Stimulated activated CD4-positive, alpha-beta T cell treated with anti-CD3 and anti-CD28 coated beads, Interleukin-2, amount 100 ng/mL, for 4 hours (primary cell): Measurements from ENCODE around the gene CADM1.

Experiments
- DNase-seq: peaks from one replicate; pipeline ENCODE4 v3.0.0-alpha.2; 2020; ENCODE audit warnings: low read depth

The CADM1 gene

DNA sequence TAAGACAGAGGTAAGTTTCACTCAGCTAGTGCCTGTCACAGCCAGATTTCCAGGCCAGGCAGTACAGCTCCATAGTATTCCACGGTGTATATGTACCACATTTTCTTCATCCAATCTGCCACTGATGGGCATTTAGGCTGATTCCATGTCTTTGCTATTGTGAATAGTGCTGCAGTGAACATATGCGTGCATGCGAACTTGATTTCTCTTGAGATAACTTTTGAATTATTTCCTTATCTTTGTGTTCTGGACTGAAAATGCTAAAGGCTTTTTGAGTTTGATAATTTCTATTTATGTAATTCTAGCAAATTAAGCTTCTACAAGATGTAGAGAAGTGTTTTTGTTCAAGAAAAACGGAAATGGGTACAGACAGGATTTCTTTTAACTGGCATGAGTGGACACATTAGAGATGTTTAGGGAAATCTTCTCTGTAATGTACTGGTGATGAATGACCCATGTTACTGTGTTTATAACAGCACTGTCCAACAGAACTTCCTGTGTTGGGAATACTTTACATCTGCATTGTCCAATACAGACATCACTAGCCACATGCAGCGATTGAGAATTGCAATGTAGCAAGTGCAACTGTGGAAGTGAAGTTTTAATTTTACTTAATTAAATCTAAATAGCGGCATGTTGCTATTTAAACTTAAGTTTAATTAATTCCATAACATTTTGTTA, 151.3 kb downstream of the CADM1 start:
- no peak for DNase-seq

DNA sequence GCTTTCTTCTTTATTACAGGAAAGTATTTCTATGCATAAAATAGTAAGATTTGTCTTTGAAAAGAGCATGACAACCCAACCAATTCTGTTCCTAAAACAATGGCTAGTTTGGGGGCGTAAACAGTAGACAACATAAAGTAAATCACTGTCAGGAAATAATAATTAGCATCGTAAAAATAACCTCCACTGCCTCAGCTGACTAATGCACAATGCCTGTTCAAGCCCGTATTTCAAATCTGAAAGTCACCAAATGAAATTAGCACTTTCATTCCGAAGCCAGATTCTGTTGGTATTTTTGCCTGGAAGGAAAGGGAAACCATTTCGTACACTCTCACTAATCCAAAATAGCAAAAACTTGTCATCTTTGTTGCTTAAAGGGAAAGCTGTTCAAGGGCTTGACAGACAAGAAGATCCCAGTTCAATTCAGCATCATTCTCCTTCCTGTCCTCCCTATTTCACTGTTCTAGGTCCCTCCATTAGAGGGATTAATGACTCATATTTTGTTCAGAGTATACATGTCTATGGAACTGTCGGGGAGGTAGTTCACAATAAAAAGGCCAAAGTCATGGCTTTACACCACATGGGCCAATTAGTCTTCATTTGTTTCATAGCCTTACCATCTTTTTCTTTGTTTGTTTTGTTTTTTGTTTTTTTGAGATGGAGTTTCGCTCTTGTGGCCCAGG, 154.7 kb downstream of the CADM1 start:
- no peak for DNase-seq

GRCh38 chr11:115348416-115348815, 155.8 kb downstream of the CADM1 start:
- no peak for DNase-seq

DNA sequence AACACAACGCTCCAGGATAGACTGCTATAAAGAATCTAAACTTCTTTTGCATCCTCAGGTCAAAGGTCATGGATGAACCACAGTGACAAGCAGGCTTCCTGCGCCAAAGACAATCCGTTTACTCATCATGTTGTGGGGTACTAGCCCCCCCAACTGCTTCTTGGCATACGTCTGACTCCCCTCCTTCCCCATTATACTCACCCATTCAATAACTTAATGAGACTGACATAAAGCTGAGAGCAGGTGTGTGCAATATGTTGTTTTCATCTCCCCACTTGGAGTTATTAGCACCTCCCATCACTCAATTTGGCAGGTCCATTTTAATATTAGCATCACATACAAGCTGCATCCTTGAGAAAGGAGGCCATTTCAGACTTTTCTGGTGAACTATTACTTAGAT, 157.1 kb downstream of the CADM1 start:
- no peak for DNase-seq

DNA sequence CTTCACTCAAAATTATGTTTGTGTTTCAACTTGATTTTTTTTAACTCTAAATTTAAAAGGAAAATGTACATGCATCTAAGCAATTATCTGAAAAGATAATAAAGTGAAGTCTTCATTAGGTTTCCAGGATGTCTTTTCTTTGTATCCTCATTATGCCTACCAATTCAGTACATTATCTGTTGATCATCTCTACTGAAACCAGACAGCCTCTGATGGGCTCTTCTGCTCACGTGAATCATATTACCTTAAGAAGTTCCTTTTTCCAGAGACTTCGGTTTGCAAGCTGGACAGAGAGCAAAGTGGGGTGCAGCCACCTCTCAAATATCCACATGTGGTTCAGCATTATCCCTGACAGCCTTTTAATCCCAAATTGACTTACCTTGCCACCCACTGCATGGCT, 158.4 kb downstream of the CADM1 start:
- no peak for DNase-seq

DNA sequence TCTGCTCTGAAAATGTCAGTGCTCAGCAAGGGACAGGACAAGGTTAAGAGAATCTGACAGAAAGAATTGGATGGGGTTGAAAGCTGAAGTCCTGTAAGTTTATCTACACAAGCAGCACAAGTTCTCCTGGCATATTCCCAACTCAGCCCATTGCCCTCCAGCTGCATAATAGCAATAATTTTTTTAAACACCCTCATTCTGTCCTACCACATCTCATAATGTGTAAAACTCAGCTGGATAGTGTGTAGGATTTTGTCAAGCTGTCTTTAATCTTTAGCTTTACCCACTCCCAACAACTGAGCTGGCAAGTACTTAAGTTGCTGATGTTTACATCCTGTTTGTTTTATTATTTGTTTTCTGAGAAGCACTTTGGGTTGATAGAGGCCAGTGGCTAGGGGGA, 158.9 kb downstream of the CADM1 start:
- DNase-seq = no peak

DNA sequence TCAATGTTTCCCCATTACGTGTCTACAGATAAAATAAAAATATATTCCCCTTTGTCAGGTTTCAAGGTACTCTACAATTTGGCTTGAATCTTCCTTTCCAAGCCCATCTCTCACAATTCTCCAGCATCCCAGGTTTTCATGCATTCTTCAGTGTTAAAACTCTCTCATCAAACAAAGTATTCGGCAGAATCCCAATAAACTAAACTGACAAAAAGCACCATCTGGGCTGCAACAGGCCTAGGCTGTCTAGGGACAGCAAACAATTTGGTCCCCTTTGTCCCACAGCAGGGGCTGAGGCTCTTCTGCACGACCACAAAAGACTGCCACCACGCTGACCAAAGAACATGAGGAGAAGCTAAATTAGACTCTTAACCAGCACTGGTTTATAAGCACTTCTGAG, 159.4 kb downstream of the CADM1 start:
- DNase-seq = no peak

- no peak for DNase-seq
These were observed 162.1 kb downstream of the CADM1 start for GRCh38 chr11:115342142-115342541.

DNA sequence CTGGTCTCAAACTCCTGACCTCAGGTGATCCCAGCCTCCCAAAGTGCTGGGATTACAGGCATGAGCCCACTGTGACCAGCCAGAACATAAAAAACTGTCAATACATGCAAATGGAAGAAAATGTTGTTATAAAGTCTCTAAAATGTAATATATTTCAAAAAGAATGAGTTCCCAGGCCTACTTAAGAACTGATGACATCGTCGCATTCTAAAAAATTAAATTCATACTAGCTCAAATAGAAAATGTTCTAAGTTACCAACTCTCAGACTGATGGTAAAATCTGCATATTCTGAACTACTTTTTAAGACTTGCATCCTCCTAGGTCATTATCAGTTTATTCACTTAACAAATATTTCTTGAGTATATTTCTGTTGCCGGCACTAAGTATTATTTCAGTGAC, 163.3 kb downstream of the CADM1 start:
- DNase-seq = no peak

DNA sequence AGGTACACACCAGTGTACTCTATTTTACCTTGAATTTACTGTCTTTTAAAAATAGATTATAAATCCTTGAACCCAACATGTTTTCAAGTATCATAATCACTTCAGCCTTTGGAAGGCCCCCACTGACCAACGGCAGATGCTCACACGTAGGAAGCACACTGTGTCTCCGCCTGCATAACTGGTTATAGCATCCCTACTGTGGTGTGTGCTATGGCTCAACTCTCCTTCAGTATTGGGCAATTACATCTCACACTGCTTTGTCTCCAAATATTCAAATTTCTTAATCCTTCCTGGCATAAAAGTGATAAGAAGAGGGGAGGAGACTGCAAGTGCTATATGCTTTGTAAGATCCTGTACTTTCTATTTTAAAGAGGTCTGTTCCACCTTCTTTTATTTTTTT, 165.7 kb downstream of the CADM1 start:
- no peak for DNase-seq

DNA sequence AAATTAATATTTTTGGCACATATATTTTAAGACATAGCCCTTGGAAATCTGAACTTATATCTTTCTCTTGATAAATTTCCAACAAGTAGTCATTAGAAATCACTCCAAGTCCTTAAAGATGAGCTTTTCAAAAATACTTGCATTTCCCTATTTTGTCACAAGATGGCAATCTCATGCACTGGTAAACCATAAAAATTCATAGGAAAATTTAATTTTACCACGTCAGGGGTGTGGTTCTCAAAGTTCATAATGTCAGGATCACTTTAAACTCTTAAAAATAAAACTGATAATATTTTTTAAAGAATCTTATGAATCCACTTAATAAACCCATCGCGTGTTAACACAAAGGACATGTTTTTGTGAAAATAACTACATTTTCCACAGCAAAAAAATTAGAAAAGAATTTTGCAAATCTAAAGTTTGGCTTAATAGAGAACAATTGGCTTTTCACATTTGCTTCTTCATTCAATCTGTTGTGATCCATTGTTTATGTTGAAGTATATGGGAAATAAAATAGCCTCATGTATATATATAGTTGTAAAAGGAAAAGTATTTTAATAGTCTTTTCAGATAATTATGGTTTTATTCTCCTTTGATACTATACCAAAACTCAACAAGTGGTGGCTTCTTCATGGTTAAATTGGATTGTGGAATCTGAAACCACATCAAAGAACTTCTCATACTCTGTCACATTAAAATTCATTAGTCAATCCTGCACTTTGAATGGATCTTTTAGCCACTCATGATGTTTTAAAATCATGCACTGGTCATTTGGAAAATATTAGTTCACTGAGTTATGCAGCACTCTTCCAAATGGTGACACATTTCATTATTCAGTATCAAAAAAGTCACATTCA, 169.1 kb downstream of the CADM1 start:
- no peak for DNase-seq

GRCh38 chr11:115333949-115334348, 170.3 kb downstream of the CADM1 start:
- DNase-seq = no peak

- no peak for DNase-seq
These were observed 171.1 kb downstream of the CADM1 start for GRCh38 chr11:115333121-115333520.

DNA sequence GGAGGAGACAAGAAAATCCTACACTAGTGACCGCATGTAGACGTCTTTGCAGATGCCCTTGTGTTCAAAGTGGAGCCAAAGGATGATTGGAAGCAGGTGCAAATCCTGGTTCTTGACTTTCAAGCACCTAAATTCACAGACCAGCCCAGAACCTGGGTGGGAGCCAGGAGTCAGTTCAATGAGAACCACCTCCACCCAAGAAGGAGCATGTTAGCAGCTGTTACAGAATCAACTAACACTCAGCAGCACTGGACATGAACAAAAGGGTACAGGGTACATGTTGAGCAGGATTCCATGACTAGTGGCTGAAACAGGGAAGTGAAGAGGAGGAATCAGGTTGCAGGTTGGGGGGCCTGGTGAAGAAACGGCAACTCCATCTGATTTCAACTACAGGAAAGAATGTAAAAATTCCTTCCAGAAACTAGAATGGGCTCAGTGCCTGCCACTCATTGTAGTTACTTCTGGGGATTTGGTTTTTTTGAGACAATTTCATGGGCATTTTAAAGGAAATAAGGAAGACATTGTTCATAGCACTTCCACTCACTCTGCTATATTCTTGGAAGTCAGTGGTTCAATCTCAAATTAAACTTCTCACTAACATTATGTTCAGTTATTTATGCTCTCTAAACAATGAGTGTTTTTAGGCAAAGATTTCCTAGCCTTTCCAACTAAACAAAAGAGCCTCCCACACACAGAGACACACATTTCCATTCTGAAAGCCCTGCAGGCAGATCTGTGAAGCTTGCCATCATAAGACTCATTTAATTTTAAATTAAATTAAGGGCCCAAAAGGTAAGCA, 173.3 kb downstream of the CADM1 start:
- no peak for DNase-seq

- DNase-seq = no peak
These were observed 177.7 kb downstream of the CADM1 start for GRCh38 chr11:115326526-115326925.

DNA sequence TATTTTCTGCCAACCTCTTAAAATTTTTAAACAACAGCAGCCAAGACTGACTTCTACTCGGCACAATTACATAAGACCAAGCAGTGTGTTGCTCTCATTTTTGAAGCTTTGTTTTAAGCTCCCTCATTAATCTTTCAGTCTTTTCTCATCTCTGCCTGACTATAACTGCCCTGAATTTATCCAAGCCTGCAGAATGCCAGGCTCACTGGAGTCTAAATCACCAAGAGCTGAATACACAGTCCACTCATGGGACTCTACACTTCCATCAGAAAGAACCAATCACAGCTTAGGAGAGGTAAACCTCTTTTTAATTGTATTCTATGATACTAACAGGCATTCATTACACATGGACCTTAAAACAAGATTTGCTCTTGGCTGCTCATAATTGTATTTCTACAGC, 178.7 kb downstream of the CADM1 start:
- DNase-seq = no peak

DNA sequence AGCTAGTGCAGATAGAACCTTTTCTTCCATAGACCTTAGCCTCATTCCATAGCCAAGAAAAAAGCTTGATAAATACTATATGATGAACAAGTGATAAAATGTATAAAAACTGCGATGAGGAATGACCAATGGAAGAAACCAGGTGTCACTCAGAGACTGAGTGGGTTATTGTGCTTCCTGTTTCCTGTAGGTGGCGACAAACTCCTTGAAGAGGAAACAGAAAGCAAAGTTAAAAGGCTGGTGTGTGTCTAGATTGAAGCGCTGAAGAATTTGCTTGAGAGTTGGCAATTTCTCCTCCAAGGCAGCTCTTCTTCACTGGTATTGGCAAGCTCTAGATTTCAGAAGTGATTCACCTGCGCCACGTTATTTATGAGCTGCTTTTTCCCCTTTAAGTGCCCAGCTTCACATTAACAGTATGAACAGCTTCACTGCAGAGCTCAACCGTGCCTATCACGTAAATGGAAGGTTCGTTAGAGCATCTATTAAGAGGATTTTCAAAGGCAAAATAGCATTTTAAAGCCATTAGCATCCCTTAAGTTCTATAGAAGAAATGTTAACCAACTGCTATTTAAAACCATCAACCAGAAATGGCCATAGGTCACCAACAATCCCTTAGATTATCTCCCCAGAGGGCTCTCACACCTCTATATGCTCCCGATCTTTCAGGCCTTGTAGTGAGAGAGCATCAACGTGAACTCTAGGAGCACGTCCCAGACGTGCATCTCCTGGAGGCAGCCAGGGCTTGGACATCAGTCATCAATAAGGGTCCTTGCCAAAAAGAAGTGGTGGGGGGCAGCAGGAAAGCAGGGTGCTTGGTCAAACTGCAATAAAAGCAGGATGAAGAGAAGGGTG, 179.4 kb downstream of the CADM1 start:
- DNase-seq = no peak

DNA sequence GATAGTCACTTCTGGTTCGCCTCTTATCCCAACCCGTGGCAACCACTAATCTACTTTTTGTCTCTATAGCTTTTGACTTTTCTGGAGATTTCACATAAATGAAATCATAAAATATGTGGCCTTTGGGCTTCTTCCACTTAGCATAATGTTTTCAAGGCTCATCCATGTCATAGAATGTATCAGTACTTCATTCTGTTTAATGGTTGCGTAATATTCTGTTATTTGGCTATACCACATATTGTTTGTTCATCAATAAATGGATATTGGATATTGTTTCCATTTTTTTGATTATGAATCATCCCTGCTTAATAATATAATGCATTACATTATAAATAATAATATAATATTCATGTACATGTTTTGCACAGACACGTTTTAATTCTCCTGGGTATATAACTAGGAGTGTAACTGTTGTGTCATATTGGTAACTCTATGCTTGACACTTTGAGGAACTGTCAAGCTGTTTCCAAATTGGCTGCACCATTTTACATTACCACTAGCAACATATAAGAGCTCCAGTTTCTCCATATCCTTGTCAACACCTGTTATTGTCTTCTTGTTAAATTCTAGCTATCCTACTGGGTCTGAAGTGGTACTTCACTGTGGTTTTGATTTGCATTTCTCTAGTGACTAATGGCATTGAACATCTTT, 181.5 kb downstream of the CADM1 start:
- DNase-seq = no peak

DNA sequence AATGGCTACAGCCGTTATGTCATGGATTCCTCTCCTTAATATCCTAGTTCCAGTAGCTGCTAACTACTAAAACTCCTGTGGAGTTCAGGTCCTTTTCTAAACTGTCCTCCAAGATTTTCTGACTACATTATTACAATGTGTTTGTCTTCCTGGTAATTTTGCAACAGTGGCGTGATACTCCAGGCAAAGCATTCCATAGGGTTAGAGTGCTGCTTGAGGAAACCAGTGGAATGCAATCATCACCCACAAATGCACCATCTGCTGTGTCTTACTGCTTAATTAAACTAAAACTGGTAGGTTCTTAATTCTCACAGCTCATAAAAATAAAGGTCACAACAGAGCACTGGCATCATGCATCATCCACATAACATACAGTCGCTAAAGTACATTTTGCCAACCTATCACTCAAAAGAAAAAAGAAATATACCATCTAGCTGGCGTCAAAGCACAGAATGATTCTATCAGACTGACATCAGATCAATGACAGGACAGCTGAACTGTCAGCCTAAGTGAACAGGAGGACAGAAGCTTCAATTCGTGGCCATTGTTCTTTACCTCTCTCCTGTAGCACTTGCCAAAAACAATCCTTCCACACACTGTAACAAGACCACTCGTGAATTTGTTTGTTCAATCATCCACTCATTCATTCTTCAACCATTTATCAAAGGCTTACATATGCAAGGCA, 182.5 kb downstream of the CADM1 start:
- no peak for DNase-seq
